LNCaP clone FGC (cell line): Measurements from ENCODE around the gene DGCR2.
"Not testable (repeated sequence)": the region's sequence is repeated elsewhere in the genome, so short reads cannot be mapped to it uniquely, and the experiment has no call there.

Experiments used
- DNase-seq: peaks from one replicate; pipeline ENCODE4 v3.0.0-alpha.2; 2011; ENCODE audit warnings: low read depth
- H3K4me3 ChIP-seq: 2 replicates; pipeline ENCODE4 v1.5.1; 2011; ENCODE audit warnings: mild to moderate bottlenecking, low read depth, low read length, control low read depth
- CTCF ChIP-seq: IDR thresholded peaks from 2 replicates; pipeline ENCODE4 v1.5.1; 2012; ENCODE audit warnings: mild to moderate bottlenecking; ENCODE audit not compliant: control insufficient read depth, insufficient read depth; ENCODE audit errors: extremely low read depth

The DGCR2 gene

GRCh38 chr22:18991821-18992442 is 130.3 kb downstream of the DGCR2 start:
- TF ChIP-seq CTCF, result no peak
- no peak overlapping the region for H3K4me3 ChIP-seq
- no peak for DNase-seq

GRCh38 chr22:18991138-18991432 is 131.1 kb downstream of the DGCR2 start:
- DNase-seq, result no peak
- no peak for TF ChIP-seq CTCF
- H3K4me3 ChIP-seq, result no peak overlapping the region

- no peak overlapping the region for H3K4me3 ChIP-seq
- no peak for DNase-seq
- no peak for TF ChIP-seq CTCF
These were observed 131.7 kb downstream of the DGCR2 start for GRCh38 chr22:18990355-18991137.

GRCh38 chr22:18988958-18989357 is 133.3 kb downstream of the DGCR2 start:
- DNase-seq, result no peak
- no peak for TF ChIP-seq CTCF

GRCh38 chr22:18987765-18988164 is 134.4 kb downstream of the DGCR2 start:
- TF ChIP-seq CTCF, result peak; percentile 31; the same call in 1 of the 2 replicates
- H3K4me3 ChIP-seq, result no peak overlapping the region
- DNase-seq, result no peak

More at GRCh38 chr22:18988958-18989357, 133.3 kb downstream of the DGCR2 start:
- H3K4me3 ChIP-seq, result no peak overlapping the region

- not testable (repeated sequence) for H3K4me3 ChIP-seq, DNase-seq
These were observed 135.1 kb downstream of the DGCR2 start for GRCh38 chr22:18987114-18987513.
